HCT116 (cell line): Measurements from ENCODE around the gene B4GALNT3. TPM values are rescaled to one million over a fixed set of nuclear protein-coding genes. Genes with fewer than 3 reads are reported as not detected.

ENCODE experiments used
- ATAC-seq: fragments of 200-7000 bp; cut with Tn5 transposase; 2 replicates; pipeline ENCODE4 v1.9.1; 2020; ENCODE audit warnings: mild to moderate bottlenecking, moderate library complexity
- BruUV-seq: library from RNA; stranded (reverse); fragments of 400-500 nt; replicated peaks from 2 replicates; lab custom pipeline; 2021; lab: Mats Ljungman, UMichigan
- CTCF ChIA-PET: fragments of 300-600 bp; sonication (Branson Sonifier 250); formaldehyde crosslinking; loops from one replicate; lab custom pipeline; 2021; ENCODE audit warnings: antibody characterized with exemption; lab: Charles Lee
- POLR2A ChIA-PET: fragments of 300-600, 350-600 bp; sonication (Branson Sonifier 250); formaldehyde crosslinking; loops from one replicate; lab custom pipeline; 2021; ENCODE audit warnings: antibody characterized with exemption; lab: Charles Lee
- RAD21 ChIA-PET, 2 experiments: fragments of 300-600 bp; sonication (Branson Sonifier 250); formaldehyde crosslinking; loops; one replicate each; lab custom pipeline; 2023; ENCODE audit warnings: low total read pairs in 2 of 2; ENCODE audit not compliant: uncharacterized antibody in 2 of 2, unreplicated experiment in 2 of 2, low non-redundant PET in 1 of 2; lab: Charles Lee
- DNase-seq: peaks from one replicate; pipeline ENCODE4 v3.0.0-alpha.2; 2010; ENCODE audit warnings: low read depth, low spot score
- H2AFZ ChIP-seq: fragments of 200-600 bp; shearing (Covaris generic), sonication (generic); 2 replicates; pipeline ENCODE4 v1.6.1; 2017; ENCODE audit warnings: low read depth, mixed run types, mixed read lengths, antibody characterized with exemption, low read length; ENCODE audit not compliant: poor library complexity, severe bottlenecking
- H3K27ac ChIP-seq: 2 replicates; pipeline ENCODE4 v1.5.1; 2012; ENCODE audit warnings: low read depth, low read length
- H3K27me3 ChIP-seq: fragments of 200-600 bp; sonication (generic); 2 replicates; pipeline ENCODE4 v1.6.1; 2016; ENCODE audit warnings: mixed run types, low read length, mixed read lengths; ENCODE audit not compliant: insufficient read depth
- H3K36me3 ChIP-seq, 2 experiments: fragments of 200-500 bp in 1 of 2; fragments of 200-600 bp in 1 of 2; sonication (Bioruptor generic) in 1 of 2; sonication (generic) in 1 of 2; 2 replicates each; pipeline versions ENCODE4 v1.5.1 to v1.6.1; 2014 to 2016; ENCODE audit warnings: low read length in 2 of 2, inconsistent platforms in 1 of 2, mixed read lengths in 1 of 2, mixed run types in 1 of 2; ENCODE audit not compliant: insufficient read depth in 2 of 2, control insufficient read depth in 1 of 2
- H3K4me1 ChIP-seq, 2 experiments: fragments of 200-600 bp in 1 of 2; sonication (generic) in 1 of 2; 2 replicates each; pipeline versions ENCODE4 v1.5.1 to v1.6.1; 2012 to 2017; ENCODE audit warnings: low read length in 2 of 2, inconsistent platforms in 1 of 2, mild to moderate bottlenecking in 1 of 2, mixed read lengths in 1 of 2, mixed run types in 1 of 2, moderate library complexity in 1 of 2; ENCODE audit not compliant: insufficient read depth in 2 of 2, control insufficient read depth in 1 of 2
- H3K4me2 ChIP-seq: fragments of 200-600 bp; sonication (generic); 2 replicates; pipeline ENCODE4 v1.6.1; 2017; ENCODE audit warnings: mixed run types, low read length, mixed read lengths
- H3K4me3 ChIP-seq, 2 experiments: fragments of 200-600 bp in 1 of 2; sonication (generic) in 1 of 2; replicated peaks in 1 of 2; 2 replicates each; pipeline ENCODE4 v1.5.1; 2011 to 2016; ENCODE audit warnings: low read length in 2 of 2, control low read depth in 1 of 2, low read depth in 1 of 2, mild to moderate bottlenecking in 1 of 2, mixed read lengths in 1 of 2, mixed run types in 1 of 2
- H3K79me2 ChIP-seq: fragments of 200-600 bp; sonication (generic); 2 replicates; pipeline ENCODE4 v1.6.1; 2017; ENCODE audit warnings: mild to moderate bottlenecking, mixed run types, low read length, moderate library complexity, mixed read lengths; ENCODE audit not compliant: insufficient read depth
- H3K9ac ChIP-seq: fragments of 200-600 bp; sonication (generic); 2 replicates; pipeline ENCODE4 v1.6.1; 2016; ENCODE audit warnings: low read length, mixed read lengths
- H3K9me2 ChIP-seq: fragments of 200-600 bp; sonication (generic), shearing (Covaris generic); 2 replicates; pipeline ENCODE4 v1.6.1; 2017; ENCODE audit warnings: mixed run types, mild to moderate bottlenecking, moderate library complexity; ENCODE audit not compliant: insufficient read depth
- H3K9me3 ChIP-seq, 2 experiments: fragments of 200-500 bp in 1 of 2; fragments of 200-600 bp in 1 of 2; sonication (Bioruptor generic) in 1 of 2; sonication (generic) in 1 of 2; 2 replicates each; pipeline ENCODE4 v1.6.1; 2014 to 2017; ENCODE audit warnings: low read length in 2 of 2, mixed read lengths in 2 of 2, inconsistent platforms in 1 of 2, low read depth in 1 of 2, mild to moderate bottlenecking in 1 of 2, mixed run types in 1 of 2, moderate library complexity in 1 of 2; ENCODE audit not compliant: control insufficient read depth in 1 of 2, insufficient read depth in 1 of 2
- H4K20me1 ChIP-seq: fragments of 200-600 bp; sonication (generic), shearing (Covaris generic); 2 replicates; pipeline ENCODE4 v1.6.1; 2017; ENCODE audit warnings: mixed run types, mild to moderate bottlenecking, moderate library complexity; ENCODE audit not compliant: insufficient read depth
- ATF3 ChIP-seq: IDR thresholded peaks from 2 replicates; pipeline ENCODE4 v1.6.1; 2012
- CBX3 ChIP-seq: IDR thresholded peaks from 2 replicates; pipeline ENCODE4 v1.6.1; 2012; ENCODE audit warnings: low read depth
- EZH2phosphoT487 ChIP-seq: fragments of 200-600 bp; IDR thresholded peaks from 2 replicates; pipeline ENCODE4 v1.6.1; 2018; ENCODE audit warnings: antibody characterized with exemption, borderline replicate concordance
- FOSL1 ChIP-seq: IDR thresholded peaks from 2 replicates; pipeline ENCODE4 v1.6.1; 2012; ENCODE audit warnings: low read depth
- POLR2A ChIP-seq: IDR thresholded peaks from 2 replicates; pipeline ENCODE4 v1.7.0; 2011; ENCODE audit warnings: borderline replicate concordance; ENCODE audit not compliant: insufficient read depth, insufficient read length; ENCODE audit errors: extremely low read depth
- POLR2AphosphoS5 ChIP-seq: IDR thresholded peaks from 2 replicates; pipeline ENCODE4 v1.6.1; 2011; ENCODE audit warnings: mild to moderate bottlenecking, low read depth, low read length, moderate library complexity
- SP1 ChIP-seq: IDR thresholded peaks from 2 replicates; pipeline ENCODE4 v1.6.1; 2012; ENCODE audit warnings: low read depth
- TCF7L2 ChIP-seq: IDR thresholded peaks from 2 replicates; pipeline ENCODE4 v1.7.0; 2011; ENCODE audit warnings: borderline replicate concordance, inconsistent platforms; ENCODE audit not compliant: insufficient read depth, insufficient read length; ENCODE audit errors: extremely low read depth
- YY1 ChIP-seq: IDR thresholded peaks from 2 replicates; pipeline ENCODE4 v1.6.1; 2011; ENCODE audit warnings: low read length, low read depth, moderate library complexity, mild to moderate bottlenecking; ENCODE audit not compliant: insufficient replicate concordance; ENCODE audit errors: extremely low read depth
- ZFX ChIP-seq: fragments of 450-650 bp; IDR thresholded peaks from 2 replicates; pipeline ENCODE4 v1.6.1; 2017
- ZNF274 ChIP-seq: fragments of 200-500 bp; sonication (Bioruptor generic); IDR thresholded peaks from 2 replicates; pipeline ENCODE4 v1.6.1; 2014; ENCODE audit warnings: mild to moderate bottlenecking, low read depth, low read length, inconsistent platforms
- intact Hi-C: fragments of 100-400 bp; cut with micrococcal nuclease; formaldehyde crosslinking; loops from 2 replicates; pipeline ENCODE4 v1.10.0; 2022
- total RNA-seq: library from RNA; stranded (reverse); gene quantifications from one replicate; pipeline ENCODE4 v1.2.1, GENCODE V29; 2021; ENCODE audit not compliant: unreplicated experiment

B4GALNT3 gene
- total RNA-seq, 1 experiment from 2014 or later = 18.2 TPM

DNA sequence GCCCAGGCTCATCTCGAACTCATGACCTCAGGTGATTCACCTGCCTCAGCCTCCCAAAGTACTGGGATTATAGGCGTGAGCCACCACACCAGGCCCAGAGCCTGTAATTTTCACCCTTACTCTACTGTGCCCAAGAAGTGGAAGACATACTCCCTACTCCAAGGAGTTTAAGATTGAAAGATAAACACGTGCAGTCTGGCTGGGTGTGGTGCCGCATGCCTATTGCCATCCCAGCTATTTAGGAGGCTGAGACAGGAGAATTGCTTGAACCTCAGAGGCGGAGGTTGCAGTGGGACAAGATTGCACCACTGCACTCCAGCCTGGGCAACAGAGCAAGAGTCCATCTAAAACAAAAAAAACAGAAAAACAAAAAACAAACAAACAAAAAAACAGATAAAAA is 113.5 kb downstream of the B4GALNT3 start:
- ChIA-PET CTCF (interaction anchor here (1.5 kb wide), 1 partner anchor 544 kb away, joined by 5 read pairs; no protein-coding TSS in a partner anchor), POLR2A (no interaction called here), RAD21 (no interaction called here)
- intact Hi-C loops = loop anchor here (5.0 kb wide), 2 partner anchors 524 to 544 kb away; no protein-coding TSS in a partner anchor
- ATAC-seq = no peak
- no peaks in the 10 kb centered on the region for H3K9me3 ChIP-seq
- no peaks in the 10 kb centered on the region for H3K27me3 ChIP-seq
- TF ChIP-seq TCF7L2 (no peak), YY1 (no peak), POLR2A (no peak), ZNF274 (no peak), FOSL1 (no peak), ATF3 (no peak), POLR2AphosphoS5 (no peak), EZH2phosphoT487 (no peak), CBX3 (no peak)
- DNase-seq = no peak
- H2AFZ ChIP-seq = no peak overlapping the region
- H3K4me1 ChIP-seq = peaks cover 33 to 72% of the 10 kb centered on the region in 2 experiments
- no peaks in the 10 kb centered on the region for H3K9me2 ChIP-seq
- no peak overlapping the region for H3K9ac ChIP-seq
- 0 out of 2 replicates have a peak overlapping the region, but pooled peaks have one; percentile 11 for H3K27ac ChIP-seq
- H4K20me1 ChIP-seq = no peaks in the 10 kb centered on the region
- H3K4me3 ChIP-seq = no peak overlapping the region
- H3K79me2 ChIP-seq = no peaks in the 10 kb centered on the region
- H3K4me2 ChIP-seq = peak overlapping the region; percentile 24; the same call in 1 of the 2 replicates
- H3K36me3 ChIP-seq = no peaks in the 10 kb centered on the region
- no TSS peak for BruUV-seq

- Histone ChIP-seq H3K9me3 (no peaks in the 10 kb centered on the region), H3K79me2 (no peaks in the 10 kb centered on the region), H3K4me2 (0 out of 2 replicates have a peak overlapping the region, but pooled peaks have one; percentile 6), H3K36me3 (no peaks in the 10 kb centered on the region), H3K27ac (no peak overlapping the region), H3K9ac (no peak overlapping the region), H3K4me3 (no peak overlapping the region), H3K27me3 (no peaks in the 10 kb centered on the region), H2AFZ (no peak overlapping the region), H3K4me1 (peaks cover 33 to 67% of the 10 kb centered on the region in 2 experiments), H3K9me2 (no peaks in the 10 kb centered on the region), H4K20me1 (no peaks in the 10 kb centered on the region)
- intact Hi-C loops = loop anchor here (5.0 kb wide), 2 partner anchors 523 to 543 kb away; no protein-coding TSS in a partner anchor
- ATAC-seq (no peak), DNase-seq (peak; percentile 3)
- no TSS peak for BruUV-seq
- RAD21 ChIA-PET = no interaction called here
- POLR2A ChIA-PET = no interaction called here
- TF ChIP-seq EZH2phosphoT487 (no peak), SP1 (no peak), TCF7L2 (no peak), ZFX (no peak)
- CTCF ChIA-PET = interaction anchor here (1.3 to 3.4 kb wide), 4 partner anchors 176 to 518 kb away, joined by 6 to 40 read pairs (median 18); partner anchors contain the start of genes RAD52 and WNK1
These were observed 114.9 kb downstream of the B4GALNT3 start for GRCh38 chr12:574475-575128.
